ENCODE results near the gene CHCHD6.

The CHCHD6 gene

DNA sequence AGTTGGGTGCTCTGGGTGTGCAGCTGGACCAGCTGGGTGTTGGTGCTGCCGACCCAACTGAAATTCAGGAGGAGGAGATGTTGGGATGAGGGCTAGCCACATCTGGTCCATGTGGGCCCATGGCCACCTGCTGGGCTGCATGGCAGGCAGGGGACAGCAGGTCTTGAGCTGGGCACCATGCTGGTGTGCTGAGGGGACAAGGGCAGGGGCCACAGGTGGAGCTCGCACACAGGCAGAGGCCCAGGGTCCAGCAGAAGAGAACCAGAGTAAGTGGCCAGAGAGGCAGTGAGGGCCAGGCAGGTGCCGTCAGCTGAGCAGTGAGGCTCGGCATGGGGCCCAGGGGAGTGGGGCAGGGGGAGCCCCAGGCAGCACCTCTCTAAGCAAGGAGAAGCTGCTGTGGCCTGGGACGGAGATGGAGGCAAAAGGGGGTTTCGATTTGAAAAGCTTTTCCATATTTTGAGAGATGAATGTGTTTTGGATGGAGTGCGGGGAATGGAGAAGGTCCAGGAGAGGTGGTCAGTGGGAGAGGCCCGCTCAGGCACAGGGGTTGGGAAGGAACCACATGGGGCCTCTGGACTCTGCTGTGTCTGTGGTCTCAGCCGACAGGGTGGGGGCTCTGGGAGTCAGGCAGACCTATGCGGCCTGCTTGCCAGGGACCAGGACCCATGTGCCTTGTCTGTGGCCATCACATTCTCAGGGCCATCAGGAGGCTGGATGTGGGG, 248.4 kb downstream of the CHCHD6 start:
- TF ChIP-seq GATA3 (IDR thresholded peaks at IDR 0.05; ENCODE audit: low read depth, low read length) (no peak), GATA2 (IDR thresholded peaks at IDR 0.05; ENCODE audit: low read depth, low read length) (no peak)

DNA sequence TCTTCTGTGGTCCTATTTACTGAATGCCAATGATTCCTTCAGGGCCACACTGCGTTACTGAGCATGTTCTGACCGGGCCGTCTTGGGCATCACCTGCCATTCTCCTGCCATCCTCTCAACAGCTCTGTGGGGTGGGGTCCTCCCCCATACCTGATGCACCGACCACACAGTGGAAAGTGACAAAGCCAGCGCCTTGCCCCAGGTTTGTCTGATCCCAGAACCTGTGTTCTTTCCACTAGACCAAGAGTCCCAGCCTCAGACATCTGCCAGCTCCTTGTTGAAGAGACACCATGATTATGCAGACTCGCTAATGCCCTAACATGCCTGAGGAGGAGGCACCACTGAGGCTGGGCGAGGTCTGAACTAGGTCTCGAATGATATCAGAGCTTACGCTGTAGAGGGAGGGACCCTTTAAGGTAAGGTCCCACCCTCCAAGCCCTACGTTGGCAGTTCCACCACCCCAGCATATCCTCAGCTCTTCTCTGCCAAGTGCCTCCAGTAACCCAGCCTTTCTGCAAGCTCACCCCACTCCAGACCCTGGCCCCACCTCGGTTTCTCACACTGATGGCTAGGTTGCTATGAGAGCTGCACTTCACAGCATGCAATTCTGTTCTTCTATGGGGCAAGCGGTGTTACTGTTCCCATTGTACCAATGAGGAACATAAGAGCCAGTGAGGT, 249.1 kb downstream of the CHCHD6 start:
- TF ChIP-seq GATA2 (IDR thresholded peaks at IDR 0.05; ENCODE audit: low read depth, low read length) = no peak
- TF ChIP-seq GATA3 (IDR thresholded peaks at IDR 0.05; ENCODE audit: low read depth, low read length) = no peak

DNA sequence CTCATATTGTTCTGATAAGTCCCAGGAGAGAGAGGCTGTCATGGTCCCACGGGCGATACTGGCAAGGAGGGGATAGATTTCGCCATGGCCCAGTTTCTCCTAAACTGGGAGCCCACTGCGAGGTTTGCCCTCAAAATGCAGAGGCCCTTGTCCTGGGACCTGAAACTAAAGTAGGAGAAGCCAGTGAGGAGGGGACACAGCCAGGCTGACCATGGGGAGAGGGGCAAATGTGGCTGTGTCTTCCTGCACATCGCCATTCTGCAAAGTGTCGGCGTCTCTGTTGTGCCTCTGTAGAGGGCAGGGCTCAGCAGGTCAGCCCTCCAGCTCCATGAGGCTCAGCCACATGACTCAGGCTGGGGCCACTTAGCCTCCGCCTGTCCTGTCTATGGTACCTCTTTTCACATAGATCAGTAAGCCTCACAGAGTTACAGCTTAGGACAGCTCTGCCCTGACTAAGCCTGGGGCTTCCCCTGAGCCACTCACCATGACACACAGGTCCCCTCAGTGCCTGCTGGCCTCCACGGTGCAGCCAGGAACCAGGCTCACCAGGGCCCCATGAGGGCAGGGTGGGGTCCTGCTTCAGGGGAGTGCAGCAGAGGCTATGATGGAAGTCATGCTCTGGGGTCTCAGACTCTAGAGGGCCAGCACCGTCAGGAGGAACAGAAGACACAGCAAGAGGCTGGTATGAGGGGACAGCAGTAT, 250.3 kb downstream of the CHCHD6 start:
- TF ChIP-seq GATA2 (IDR thresholded peaks at IDR 0.05; ENCODE audit: low read depth, low read length) (no peak), GATA3 (IDR thresholded peaks at IDR 0.05; ENCODE audit: low read depth, low read length) (no peak)

DNA sequence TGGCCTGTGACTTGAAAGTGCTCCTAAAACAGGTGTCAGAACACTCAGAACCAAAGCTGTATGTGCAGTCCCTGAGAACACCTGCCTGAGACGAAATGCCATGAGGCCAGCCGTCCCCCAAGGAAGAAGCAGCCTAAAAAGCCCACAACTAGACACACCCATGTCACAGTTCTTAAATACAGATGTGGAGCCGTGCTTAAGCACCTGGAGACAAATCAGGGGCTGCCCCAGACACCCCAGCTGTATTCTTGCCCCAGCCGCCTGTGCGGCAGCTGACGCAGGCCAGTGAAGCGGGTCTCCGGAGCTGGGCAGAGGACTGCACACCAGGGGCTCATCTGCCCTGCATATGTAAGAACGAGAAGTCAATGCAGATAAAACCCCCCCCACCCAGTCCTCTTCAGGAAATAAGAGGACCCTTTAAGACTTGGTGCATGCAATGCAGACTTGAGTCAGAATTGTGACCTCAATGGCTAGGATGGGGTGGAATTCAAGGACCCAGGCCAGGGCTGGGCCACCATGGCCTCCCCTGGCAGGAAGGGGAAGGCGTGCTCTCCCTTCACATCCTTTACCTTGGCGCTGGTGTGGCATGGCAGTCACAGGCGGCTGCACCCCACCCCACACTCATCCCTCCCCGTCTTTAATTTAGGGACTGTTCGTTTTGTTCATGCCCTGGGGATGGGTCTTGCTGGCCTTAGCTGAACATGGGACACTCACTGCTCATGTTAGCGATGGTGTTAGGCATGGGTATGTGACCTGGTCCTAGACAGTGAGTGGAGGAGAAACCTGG, 251.2 kb downstream of the CHCHD6 start:
- TF ChIP-seq GATA3 (IDR thresholded peaks at IDR 0.05; ENCODE audit: low read depth, low read length) = no peak
- no peak for TF ChIP-seq GATA2 (IDR thresholded peaks at IDR 0.05; ENCODE audit: low read depth, low read length)

DNA sequence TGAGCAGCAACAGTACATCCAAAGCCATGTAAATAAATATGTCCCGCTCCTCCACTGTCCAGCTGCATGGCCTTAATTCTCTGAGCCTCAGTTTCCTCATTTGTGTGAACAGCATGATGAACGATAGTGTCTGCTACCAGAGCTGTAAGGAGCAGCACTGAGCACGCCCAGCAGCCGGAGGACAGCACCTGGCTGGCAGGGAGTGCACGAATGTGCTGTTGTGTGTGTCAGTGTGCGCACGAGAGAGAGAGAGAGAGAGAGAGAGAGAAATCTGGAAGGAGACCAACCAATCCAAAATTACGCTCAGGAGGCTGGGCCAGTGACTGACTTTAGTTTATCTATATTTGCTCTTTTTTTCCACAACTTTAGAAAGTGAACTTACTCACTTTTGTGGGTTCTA, 252.3 kb downstream of the CHCHD6 start:
- TF ChIP-seq GATA2 (IDR thresholded peaks at IDR 0.05; ENCODE audit: low read depth, low read length) = no peak

DNA sequence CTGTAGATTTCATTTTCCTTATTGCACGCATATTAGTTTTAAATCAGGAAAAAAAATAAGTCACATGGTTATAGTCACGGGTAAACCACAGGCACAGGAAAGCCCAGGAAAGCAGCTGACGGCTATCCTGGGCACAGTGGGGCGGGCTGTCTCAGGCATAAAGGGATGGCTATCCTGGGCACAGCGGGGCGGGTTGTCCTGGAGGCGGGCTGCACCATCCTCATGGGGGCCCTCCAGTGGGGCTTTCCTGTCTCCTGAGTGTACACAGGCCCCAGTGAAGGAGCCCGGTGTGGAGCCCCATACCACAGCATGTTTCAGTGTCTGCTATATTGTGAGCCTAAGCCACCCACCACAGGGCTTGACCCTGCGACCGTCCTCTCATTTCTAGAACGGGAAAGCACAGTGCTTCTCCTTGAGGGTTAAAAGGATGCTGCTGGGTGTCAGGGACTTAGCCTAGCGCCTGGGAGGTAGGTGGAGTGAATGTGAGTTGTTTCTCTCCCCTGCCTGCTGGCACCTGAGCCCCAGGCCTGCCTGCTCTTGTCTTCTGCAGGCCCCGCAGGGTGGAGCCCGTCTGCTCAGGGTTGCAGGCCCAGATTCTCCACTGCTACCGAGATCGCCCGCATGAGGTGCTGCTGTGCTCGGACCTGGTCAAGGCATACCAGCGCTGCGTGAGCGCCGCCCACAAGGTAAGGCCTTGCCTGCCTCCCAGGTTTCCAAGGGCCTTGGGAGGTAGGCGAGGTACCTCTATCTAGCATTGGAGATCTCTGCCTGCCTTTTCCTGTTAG, 253.0 kb downstream of the CHCHD6 start:
- TF ChIP-seq GATA2 (IDR thresholded peaks at IDR 0.05; ENCODE audit: low read depth, low read length) (no peak), GATA3 (IDR thresholded peaks at IDR 0.05; ENCODE audit: low read depth, low read length) (no peak)

DNA sequence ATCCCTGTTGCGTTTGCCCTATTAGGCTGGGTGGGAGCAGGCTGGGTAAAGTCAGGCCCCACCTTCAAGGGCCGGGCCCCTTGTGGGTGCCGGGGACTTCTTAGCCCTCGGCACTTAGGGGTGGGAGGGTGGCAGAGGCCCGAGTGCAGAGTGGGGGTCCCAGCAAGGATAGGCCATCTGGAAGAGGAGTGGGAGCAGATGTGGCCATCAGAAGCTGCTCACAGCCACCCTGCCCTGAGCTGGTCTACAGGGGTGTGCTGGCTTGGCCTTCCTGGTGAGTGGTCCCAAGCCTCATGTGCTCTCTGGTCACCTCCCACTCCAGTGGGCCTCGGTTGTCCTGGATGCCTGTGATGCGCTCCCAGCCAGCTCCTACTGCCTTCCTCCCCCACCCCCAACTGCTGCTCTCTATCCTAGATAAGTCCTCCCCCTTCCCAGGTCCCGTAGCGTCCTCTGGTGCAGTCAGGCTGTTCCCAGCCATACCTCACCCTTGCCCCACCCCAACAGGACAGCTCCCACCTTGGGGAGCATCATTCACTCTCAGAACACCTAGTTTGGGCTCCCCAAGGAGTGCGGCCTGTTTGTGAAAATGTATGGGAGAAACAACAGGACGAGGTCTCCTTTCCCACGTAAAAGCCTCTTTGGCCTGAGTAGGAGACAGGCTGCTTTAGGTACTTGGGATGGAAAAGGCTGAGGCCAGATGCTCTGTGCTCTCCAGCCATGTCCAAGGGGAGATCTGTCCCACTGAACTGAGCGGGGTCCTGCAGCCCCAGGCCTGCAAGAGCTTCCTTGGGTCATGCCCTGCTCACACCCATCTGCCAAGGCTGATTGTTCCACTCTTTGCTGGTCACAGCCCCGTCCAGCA, 254.0 kb downstream of the CHCHD6 start:
- TF ChIP-seq GATA2 (IDR thresholded peaks at IDR 0.05; ENCODE audit: low read depth, low read length) = no peak
- no peak for TF ChIP-seq GATA3 (IDR thresholded peaks at IDR 0.05; ENCODE audit: low read depth, low read length)

DNA sequence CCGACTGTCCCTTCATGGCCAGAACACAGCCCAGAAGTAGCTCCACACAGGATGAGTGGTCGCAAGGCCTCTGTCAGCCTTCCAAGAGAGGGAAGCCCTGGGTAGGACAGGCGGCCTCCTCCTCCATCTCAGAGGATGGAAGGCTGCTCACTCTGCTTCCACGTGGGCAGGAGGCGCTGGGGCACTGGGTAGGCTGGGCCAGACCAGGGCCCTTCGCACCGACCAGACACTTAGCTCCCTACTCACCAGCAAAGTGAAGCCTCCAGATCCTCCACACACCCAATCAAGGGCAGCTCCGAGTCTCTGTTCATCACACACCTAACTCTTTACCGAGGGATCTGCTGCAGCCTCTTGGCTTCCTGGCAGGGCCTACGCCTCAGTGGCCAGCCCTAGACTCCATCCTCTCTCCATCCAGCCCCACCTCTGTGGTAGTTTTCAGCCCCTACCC, 254.6 kb downstream of the CHCHD6 start:
- no peak for TF ChIP-seq GATA3 (IDR thresholded peaks at IDR 0.05; ENCODE audit: low read depth, low read length)
- no peak for TF ChIP-seq GATA2 (IDR thresholded peaks at IDR 0.05; ENCODE audit: low read depth, low read length)

DNA sequence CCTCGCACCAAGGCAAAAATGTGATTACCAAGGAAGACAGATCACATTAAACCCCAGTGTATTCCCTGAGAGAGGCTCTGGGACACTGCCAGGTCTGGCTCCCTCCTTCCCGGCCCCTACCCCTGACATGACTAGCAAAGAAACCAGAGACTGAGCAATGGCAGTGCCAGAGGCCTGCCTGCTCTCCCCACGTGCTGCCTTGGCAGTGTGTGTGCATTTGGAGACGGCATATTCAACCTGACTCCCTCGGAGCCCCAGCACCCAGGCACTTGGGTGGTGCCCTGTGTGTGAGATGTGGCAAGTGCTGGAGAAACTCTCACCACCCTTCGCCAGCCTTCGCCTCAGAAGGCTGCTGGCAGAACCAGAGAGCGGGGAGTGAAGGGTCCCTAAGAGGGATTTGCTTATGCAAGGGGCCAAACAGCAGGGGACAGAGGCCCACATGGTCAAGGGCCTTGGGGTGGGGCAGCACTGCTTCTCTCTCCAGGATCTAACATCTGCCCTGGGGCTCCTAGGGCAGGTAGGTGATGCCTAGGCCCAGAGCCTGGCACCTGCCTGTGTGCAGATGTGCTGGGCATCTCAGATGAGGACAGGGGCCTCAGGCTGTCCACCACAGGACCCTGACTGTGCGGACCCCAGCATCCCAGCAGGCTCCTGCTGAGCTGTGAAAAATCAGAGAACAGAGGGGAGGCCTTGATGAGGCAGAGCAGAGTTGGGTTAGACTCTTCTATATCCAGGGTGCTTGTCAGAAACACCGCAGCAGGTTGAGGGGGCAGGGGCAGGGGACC, 255.3 kb downstream of the CHCHD6 start:
- TF ChIP-seq GATA2 (IDR thresholded peaks at IDR 0.05; ENCODE audit: low read depth, low read length) (no peak), GATA3 (IDR thresholded peaks at IDR 0.05; ENCODE audit: low read depth, low read length) (no peak)

DNA sequence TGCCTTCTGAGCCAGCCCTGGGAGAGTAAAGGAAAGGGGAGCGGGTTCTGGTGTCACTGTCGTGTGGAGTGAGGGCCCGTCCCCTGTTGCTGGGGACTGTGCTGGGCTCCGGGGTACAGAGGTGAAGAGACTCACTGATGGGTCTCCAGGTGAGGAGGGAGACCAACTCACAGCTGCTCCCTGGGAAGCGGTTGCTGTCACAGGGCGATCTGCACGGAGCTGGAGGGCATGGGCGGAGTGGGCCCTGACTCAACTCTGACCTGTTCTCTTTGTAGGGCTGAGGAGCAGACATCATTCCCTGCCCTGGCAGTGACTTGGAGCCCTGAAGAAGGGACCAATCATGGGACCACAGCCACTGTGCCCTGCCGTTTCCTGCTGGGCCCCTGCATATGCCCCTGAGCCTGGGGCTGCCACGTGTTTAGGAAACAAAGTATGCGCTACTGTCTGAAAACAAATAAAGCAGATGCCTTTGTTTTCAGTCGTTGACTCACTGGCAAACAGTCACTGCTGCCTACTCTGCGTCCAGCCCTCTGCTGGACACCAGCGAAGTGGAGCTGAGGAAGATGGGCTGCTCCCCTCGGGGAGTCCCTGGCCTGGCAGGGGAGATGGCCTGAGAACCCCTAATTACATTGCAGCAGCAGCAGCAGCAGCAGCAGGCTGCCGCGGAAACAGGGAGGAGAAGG, 256.0 kb downstream of the CHCHD6 start:
- TF ChIP-seq GATA2 (IDR thresholded peaks at IDR 0.05; ENCODE audit: low read depth, low read length) = no peak
- TF ChIP-seq GATA3 (IDR thresholded peaks at IDR 0.05; ENCODE audit: low read depth, low read length) = no peak

DNA sequence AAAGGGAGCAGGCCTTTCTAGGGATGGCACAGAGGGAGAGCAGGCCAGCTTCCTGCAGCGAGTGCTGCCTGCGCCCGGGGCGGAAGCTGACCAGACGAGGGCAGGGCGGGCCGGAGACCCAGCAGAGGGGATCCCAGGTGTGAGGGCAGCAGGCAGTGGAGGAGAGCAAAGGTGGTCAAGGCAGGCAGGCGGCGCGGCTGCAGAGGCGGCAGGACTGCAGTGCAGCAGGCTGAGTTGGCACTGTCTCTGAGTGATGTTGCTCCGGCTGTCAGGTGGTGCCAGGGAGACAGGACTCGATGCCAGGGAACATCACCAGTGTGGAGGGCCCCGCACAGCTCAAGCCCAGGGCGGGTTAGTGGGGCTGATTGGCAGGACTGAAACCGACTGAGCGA, 256.6 kb downstream of the CHCHD6 start:
- TF ChIP-seq GATA3 (IDR thresholded peaks at IDR 0.05; ENCODE audit: low read depth, low read length) (no peak), GATA2 (IDR thresholded peaks at IDR 0.05; ENCODE audit: low read depth, low read length) (no peak)
